ENCODE data around the gene CTNND2.

CTNND2 gene

GRCh38 chr5:11277323-11277722 is 626.9 kb downstream of the CTNND2 start:
- CTCF ChIA-PET: no interaction called here
- TF ChIP-seq FOXK2 (IDR thresholded peaks at IDR 0.05): no peak
- no peak for TF ChIP-seq SP1 (IDR thresholded peaks at IDR 0.05)
- no peak for TF ChIP-seq NFRKB (IDR thresholded peaks at IDR 0.05)
- no peak for TF ChIP-seq PKNOX1 (IDR thresholded peaks at IDR 0.05)
- no peak for TF ChIP-seq LEF1 (IDR thresholded peaks at IDR 0.05; ENCODE audit: borderline replicate concordance)
- TF ChIP-seq SUZ12 (IDR thresholded peaks at IDR 0.05): no peak

GRCh38 chr5:11273180-11273903 is 630.9 kb downstream of the CTNND2 start:
- POLR2A ChIA-PET: no interaction called here
- CTCF ChIA-PET: no interaction called here
- no peak for DNase-seq (ENCODE audit: extremely low spot score)
- TF ChIP-seq PKNOX1 (IDR thresholded peaks at IDR 0.05) (no peak), HDGF (IDR thresholded peaks at IDR 0.05; ENCODE audit: borderline replicate concordance) (no peak), SUZ12 (IDR thresholded peaks at IDR 0.05) (no peak)

More at GRCh38 chr5:11277323-11277722, 626.9 kb downstream of the CTNND2 start:
- no peak for DNase-seq (ENCODE audit: extremely low spot score)
- POLR2A ChIA-PET: no interaction called here

GRCh38 chr5:11269515-11269914 is 634.7 kb downstream of the CTNND2 start:
- no peak for DNase-seq (ENCODE audit: extremely low spot score)
- TF ChIP-seq FOXA1 (IDR thresholded peaks at IDR 0.05) (no peak), SP1 (IDR thresholded peaks at IDR 0.05) (no peak)
- ChIA-PET POLR2A (no interaction called here), CTCF (no interaction called here)

- CTCF ChIA-PET: no interaction called here
Observed at GRCh38 chr5:11268891-11269290, 635.4 kb downstream of the CTNND2 start.

GRCh38 chr5:11266331-11266730 is 637.9 kb downstream of the CTNND2 start:
- TF ChIP-seq FOXM1 (IDR thresholded peaks at IDR 0.05; ENCODE audit: borderline replicate concordance) (no peak), BHLHE40 (IDR thresholded peaks at IDR 0.05; ENCODE audit: borderline replicate concordance) (no peak), SP1 (IDR thresholded peaks at IDR 0.05) (no peak), PKNOX1 (IDR thresholded peaks at IDR 0.05) (no peak), HDGF (IDR thresholded peaks at IDR 0.05; ENCODE audit: borderline replicate concordance) (no peak), TARDBP (IDR thresholded peaks at IDR 0.05) (no peak), FOXK2 (IDR thresholded peaks at IDR 0.05) (no peak), FOXA1 (IDR thresholded peaks at IDR 0.05) (no peak), NFRKB (IDR thresholded peaks at IDR 0.05) (no peak), CTBP1 (IDR thresholded peaks at IDR 0.05; ENCODE audit: borderline replicate concordance) (no peak), ELF4 (IDR thresholded peaks at IDR 0.05) (no peak), L3MBTL2 (conservative IDR thresholded peaks at IDR 0.05) (no peak), ARNT (IDR thresholded peaks at IDR 0.05) (no peak), LEF1 (IDR thresholded peaks at IDR 0.05; ENCODE audit: borderline replicate concordance) (no peak)
- POLR2A ChIA-PET: no interaction called here
- CTCF ChIA-PET: no interaction called here

More at GRCh38 chr5:11268891-11269290, 635.4 kb downstream of the CTNND2 start:
- TF ChIP-seq SUZ12 (IDR thresholded peaks at IDR 0.05) (no peak), ZNF384 (IDR thresholded peaks at IDR 0.05) (no peak), HDGF (IDR thresholded peaks at IDR 0.05; ENCODE audit: borderline replicate concordance) (no peak), NFRKB (IDR thresholded peaks at IDR 0.05) (no peak), L3MBTL2 (conservative IDR thresholded peaks at IDR 0.05) (no peak), TARDBP (IDR thresholded peaks at IDR 0.05) (no peak), ARNT (IDR thresholded peaks at IDR 0.05) (no peak), FOXA1 (IDR thresholded peaks at IDR 0.05) (no peak), LEF1 (IDR thresholded peaks at IDR 0.05; ENCODE audit: borderline replicate concordance) (no peak)
- DNase-seq (ENCODE audit: extremely low spot score): no peak
- POLR2A ChIA-PET: no interaction called here

GRCh38 chr5:11261241-11261640 is 643.0 kb downstream of the CTNND2 start:
- DNase-seq (ENCODE audit: extremely low spot score): no peak
- TF ChIP-seq PKNOX1 (IDR thresholded peaks at IDR 0.05): no peak
- TF ChIP-seq NFRKB (IDR thresholded peaks at IDR 0.05): no peak
- no peak for TF ChIP-seq LEF1 (IDR thresholded peaks at IDR 0.05; ENCODE audit: borderline replicate concordance)
- no peak for TF ChIP-seq ELF4 (IDR thresholded peaks at IDR 0.05)
- no peak for TF ChIP-seq ZNF384 (IDR thresholded peaks at IDR 0.05)
- no peak for TF ChIP-seq FOXM1 (IDR thresholded peaks at IDR 0.05; ENCODE audit: borderline replicate concordance)
- TF ChIP-seq HDGF (IDR thresholded peaks at IDR 0.05; ENCODE audit: borderline replicate concordance): no peak
- CTCF ChIA-PET: no interaction called here
- POLR2A ChIA-PET: no interaction called here

More at GRCh38 chr5:11266331-11266730, 637.9 kb downstream of the CTNND2 start:
- DNase-seq (ENCODE audit: extremely low spot score): no peak

GRCh38 chr5:11258001-11258400 is 646.2 kb downstream of the CTNND2 start:
- no peak for TF ChIP-seq BHLHE40 (IDR thresholded peaks at IDR 0.05; ENCODE audit: borderline replicate concordance)
- no peak for TF ChIP-seq ZNF384 (IDR thresholded peaks at IDR 0.05)
- TF ChIP-seq FOXA1 (IDR thresholded peaks at IDR 0.05): no peak
- TF ChIP-seq CTBP1 (IDR thresholded peaks at IDR 0.05; ENCODE audit: borderline replicate concordance): no peak
- no peak for TF ChIP-seq FOXM1 (IDR thresholded peaks at IDR 0.05; ENCODE audit: borderline replicate concordance)
- TF ChIP-seq L3MBTL2 (conservative IDR thresholded peaks at IDR 0.05): no peak
- TF ChIP-seq TARDBP (IDR thresholded peaks at IDR 0.05): no peak
- TF ChIP-seq NFRKB (IDR thresholded peaks at IDR 0.05): no peak
- TF ChIP-seq HDGF (IDR thresholded peaks at IDR 0.05; ENCODE audit: borderline replicate concordance): no peak
- no peak for TF ChIP-seq ELF4 (IDR thresholded peaks at IDR 0.05)
- no peak for TF ChIP-seq SP1 (IDR thresholded peaks at IDR 0.05)
- TF ChIP-seq FOXK2 (IDR thresholded peaks at IDR 0.05): no peak
- TF ChIP-seq LEF1 (IDR thresholded peaks at IDR 0.05; ENCODE audit: borderline replicate concordance): no peak
- TF ChIP-seq SUZ12 (IDR thresholded peaks at IDR 0.05): no peak
- no peak for TF ChIP-seq PKNOX1 (IDR thresholded peaks at IDR 0.05)
- ChIA-PET POLR2A (no interaction called here), CTCF (no interaction called here)
- no peak for DNase-seq (ENCODE audit: extremely low spot score)

Measured in HEK293T (cell line).